Ovary (tissue), 1 donor: ENCODE results near the gene TIMP2.
"Not testable (repeated sequence)": the region's sequence is repeated elsewhere in the genome, so short reads cannot be mapped to it uniquely, and the experiment has no call there.

Experiments used
- EP300 ChIP-seq: sonication (generic); formaldehyde crosslinking; IDR thresholded peaks from one replicate; pipeline ENCODE4 v1.6.1; 2017; ENCODE audit warnings: antibody characterized with exemption
- POLR2A ChIP-seq: fragments of 450-650 bp; IDR thresholded peaks from one replicate; pipeline ENCODE4 v1.6.1; 2017; ENCODE audit warnings: antibody characterized with exemption, mild to moderate bottlenecking, moderate library complexity

DNA sequence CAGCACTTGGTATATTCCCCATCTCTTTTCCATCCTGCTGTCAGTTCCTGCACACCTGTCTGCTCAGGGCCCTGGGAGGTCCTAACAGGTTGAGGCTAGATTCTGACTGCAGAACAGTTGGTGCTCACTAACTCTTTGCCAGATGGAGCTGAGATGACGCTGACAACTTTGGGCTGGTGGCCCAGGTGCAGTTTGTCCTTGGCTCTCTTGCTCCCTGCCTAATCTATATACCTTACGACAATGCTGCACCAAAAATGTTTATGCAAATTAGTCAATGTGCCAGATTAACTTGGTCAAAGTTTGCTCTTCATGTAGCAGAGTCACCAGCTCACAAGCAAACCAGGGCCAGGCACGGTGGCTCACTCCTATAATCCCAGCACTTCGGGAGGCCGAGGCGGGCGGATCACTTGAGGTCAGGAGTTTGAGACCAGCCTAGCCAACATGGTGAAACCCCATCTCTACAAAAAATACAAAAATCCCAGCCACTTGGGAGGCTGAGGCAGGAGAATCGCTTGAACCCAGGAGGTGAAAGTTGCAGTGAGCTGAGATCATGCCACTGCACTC is 48.2 kb downstream of the TIMP2 start:
- not testable (repeated sequence) for TF ChIP-seq EP300, POLR2A
